HG02588 (cell line): Measurements from ENCODE around the gene PCDHGA9.
"Not testable (repeated sequence)": the region's sequence is repeated elsewhere in the genome, so short reads cannot be mapped to it uniquely, and the experiment has no call there.

Experiments
- ATAC-seq: cut with Tn5 transposase; IDR thresholded peaks from one replicate; pipeline ENCODE4 v1.9.1; 2021; ENCODE audit warnings: mild to moderate bottlenecking, moderate library complexity; ENCODE audit not compliant: unreplicated experiment

Gene PCDHGA9

GRCh38 chr5:141413540-141414069, 11.0 kb downstream of the PCDHGA9 start:
- no peak for ATAC-seq

GRCh38 chr5:141414548-141415274, 12.1 kb downstream of the PCDHGA9 start:
- ATAC-seq, result not testable (repeated sequence)

- not testable (repeated sequence) for ATAC-seq
Observed at GRCh38 chr5:141415275-141415618, 12.7 kb downstream of the PCDHGA9 start.

GRCh38 chr5:141417494-141418172, 15.1 kb downstream of the PCDHGA9 start, which contains the start of gene PCDHGB7:
TSS of gene PCDHGB7 (plus strand) at chr5:141417677. CDS start at chr5:141417860, 183 bp downstream.
- peak; percentile 83 for ATAC-seq

GRCh38 chr5:141419074-141419880, 16.7 kb downstream of the PCDHGA9 start:
- ATAC-seq, result no peak

- no peak for ATAC-seq
Observed at GRCh38 chr5:141420855-141421488, 18.4 kb downstream of the PCDHGA9 start, which contains the start of gene PCDHGA11. TSS of gene PCDHGA11 (plus strand) at chr5:141421051. CDS start at chr5:141421228, 177 bp downstream.

- no peak for ATAC-seq
Observed at GRCh38 chr5:141421489-141421855, 18.9 kb downstream of the PCDHGA9 start.

GRCh38 chr5:141422742-141423291, 20.2 kb downstream of the PCDHGA9 start:
- ATAC-seq, result no peak

GRCh38 chr5:141427783-141428426, 25.3 kb downstream of the PCDHGA9 start:
- ATAC-seq, result no peak

GRCh38 chr5:141430332-141431113, 27.9 kb downstream of the PCDHGA9 start, which contains the start of gene PCDHGA12:
TSS of gene PCDHGA12 (plus strand) at chr5:141430507. CDS start at chr5:141430760, 253 bp downstream.
- ATAC-seq, result no peak

GRCh38 chr5:141431286-141431685, 28.7 kb downstream of the PCDHGA9 start:
- ATAC-seq, result no peak

- not testable (repeated sequence) for ATAC-seq
Observed at GRCh38 chr5:141432308-141432707, 29.7 kb downstream of the PCDHGA9 start.

- not testable (repeated sequence) for ATAC-seq
Observed at GRCh38 chr5:141432726-141433125, 30.1 kb downstream of the PCDHGA9 start.

GRCh38 chr5:141434006-141434405, 31.4 kb downstream of the PCDHGA9 start:
- ATAC-seq, result no peak

GRCh38 chr5:141437221-141437620, 34.6 kb downstream of the PCDHGA9 start:
- ATAC-seq, result no peak

GRCh38 chr5:141439411-141440141, 37.0 kb downstream of the PCDHGA9 start:
- no peak for ATAC-seq

GRCh38 chr5:141440341-141440740, 37.8 kb downstream of the PCDHGA9 start:
- no peak for ATAC-seq

GRCh38 chr5:141441571-141442170, 39.1 kb downstream of the PCDHGA9 start:
- ATAC-seq, result no peak
